ENCODE results near the gene DUOX2. TPM values are rescaled to one million over a fixed set of nuclear protein-coding genes. Genes with fewer than 3 reads are reported as not detected.
"Not testable (repeated sequence)": the region's sequence is repeated elsewhere in the genome, so short reads cannot be mapped to it uniquely, and the experiment has no call there.

The DUOX2 gene
- total RNA-seq, 2 donors from 2014 or later: 0.11 to 0.13 TPM

DNA sequence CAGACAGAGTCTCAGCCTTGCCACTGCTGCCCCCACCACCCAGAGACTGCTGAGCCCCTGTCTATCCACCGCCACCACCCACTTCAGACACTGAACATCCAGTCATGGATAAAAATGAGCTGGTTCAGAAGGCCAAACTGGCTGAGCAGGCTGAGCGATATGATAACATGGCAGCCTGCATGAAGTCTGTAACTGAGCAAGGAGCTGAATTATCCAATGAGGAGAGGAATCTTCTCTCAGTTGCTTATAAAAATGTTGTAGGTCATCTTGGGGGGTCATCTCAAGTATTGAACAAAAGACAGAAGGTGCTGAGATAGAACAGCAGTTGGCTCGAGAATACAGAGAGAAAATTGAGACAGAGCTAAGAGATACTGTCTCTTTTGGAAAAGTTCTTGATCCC lies 61.3 kb downstream of the DUOX2 start:
- H3K36me3 Mint-ChIP-seq (ENCODE audit: low read depth): peaks cover 66% of the 10 kb centered on the region
- Histone ChIP-seq H3K9me3 (ENCODE audit: control insufficient read depth, low read length) (peaks cover 58% of the 10 kb centered on the region), H3K36me3 (ENCODE audit: control insufficient read depth, insufficient read depth, low read length) (peaks cover 50% of the 10 kb centered on the region)
- H3K27ac Mint-ChIP-seq; H3K4me1 Mint-ChIP-seq; H3K4me1 ChIP-seq (ENCODE audit: control insufficient read depth, insufficient read depth, low read length); H3K4me3 Mint-ChIP-seq; H3K27ac ChIP-seq (ENCODE audit: low read depth, low read length); H3K27me3 ChIP-seq (ENCODE audit: control insufficient read depth, insufficient read depth, low read length, poor library complexity, severe bottlenecking); H3K27me3 Mint-ChIP-seq (ENCODE audit: insufficient read depth); H3K9ac ChIP-seq (ENCODE audit: extremely low read depth, low read length, poor library complexity, severe bottlenecking); H3K4me3 ChIP-seq (ENCODE audit: low read length); DNase-seq: not testable (repeated sequence)
- 88 to 91% methylated on average over 2 to 3 of the region's 3 CpGs for WGBS, 2 experiments (ENCODE audit: insufficient coverage in 1 of 2, insufficient read length in 1 of 2)
- H3K9me3 Mint-ChIP-seq: peaks cover 55% of the 10 kb centered on the region

DNA sequence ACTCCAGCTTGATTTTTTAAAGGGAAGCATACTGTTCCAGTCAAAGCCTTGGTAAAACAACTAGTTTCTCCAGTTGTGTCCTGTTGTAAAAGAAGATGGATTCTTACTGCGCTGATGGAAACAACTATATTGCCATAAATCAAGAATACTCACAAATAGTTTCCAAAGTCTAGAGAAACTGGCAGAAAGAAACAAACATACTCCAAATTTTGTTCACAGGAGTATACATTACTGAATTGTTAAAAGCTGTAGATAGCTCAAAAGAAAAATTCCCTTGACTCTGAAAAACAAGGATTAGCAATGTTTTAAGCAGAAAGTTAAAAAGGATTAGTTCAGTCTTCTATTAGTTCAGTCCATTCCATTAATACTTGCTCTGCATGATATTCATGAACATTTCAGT lies 63.4 kb downstream of the DUOX2 start:
- H3K36me3 Mint-ChIP-seq (ENCODE audit: low read depth): peaks cover 70% of the 10 kb centered on the region
- H3K27me3 Mint-ChIP-seq (ENCODE audit: insufficient read depth): no peaks in the 10 kb centered on the region
- Histone ChIP-seq H3K9ac (ENCODE audit: extremely low read depth, low read length, poor library complexity, severe bottlenecking) (no peak overlapping the region), H3K27me3 (ENCODE audit: control insufficient read depth, insufficient read depth, low read length, poor library complexity, severe bottlenecking) (no peaks in the 10 kb centered on the region), H3K4me3 (ENCODE audit: low read length) (no peak overlapping the region), H3K36me3 (ENCODE audit: control insufficient read depth, insufficient read depth, low read length) (peaks cover 57% of the 10 kb centered on the region), H3K9me3 (ENCODE audit: control insufficient read depth, low read length) (peaks cover 59% of the 10 kb centered on the region), H3K27ac (ENCODE audit: low read depth, low read length) (no peak overlapping the region), H3K4me1 (ENCODE audit: control insufficient read depth, insufficient read depth, low read length) (no peaks in the 10 kb centered on the region)
- WGBS, 2 experiments (ENCODE audit: insufficient coverage in 1 of 2, insufficient read length in 1 of 2): 80 to 100% methylated on average over 1 of the region's 1 CpG
- H3K9me3 Mint-ChIP-seq: peaks cover 56% of the 10 kb centered on the region
- no peak overlapping the region for H3K27ac Mint-ChIP-seq
- no peaks in the 10 kb centered on the region for H3K4me1 Mint-ChIP-seq
- no peak for DNase-seq
- TF ChIP-seq, protein P1, sequence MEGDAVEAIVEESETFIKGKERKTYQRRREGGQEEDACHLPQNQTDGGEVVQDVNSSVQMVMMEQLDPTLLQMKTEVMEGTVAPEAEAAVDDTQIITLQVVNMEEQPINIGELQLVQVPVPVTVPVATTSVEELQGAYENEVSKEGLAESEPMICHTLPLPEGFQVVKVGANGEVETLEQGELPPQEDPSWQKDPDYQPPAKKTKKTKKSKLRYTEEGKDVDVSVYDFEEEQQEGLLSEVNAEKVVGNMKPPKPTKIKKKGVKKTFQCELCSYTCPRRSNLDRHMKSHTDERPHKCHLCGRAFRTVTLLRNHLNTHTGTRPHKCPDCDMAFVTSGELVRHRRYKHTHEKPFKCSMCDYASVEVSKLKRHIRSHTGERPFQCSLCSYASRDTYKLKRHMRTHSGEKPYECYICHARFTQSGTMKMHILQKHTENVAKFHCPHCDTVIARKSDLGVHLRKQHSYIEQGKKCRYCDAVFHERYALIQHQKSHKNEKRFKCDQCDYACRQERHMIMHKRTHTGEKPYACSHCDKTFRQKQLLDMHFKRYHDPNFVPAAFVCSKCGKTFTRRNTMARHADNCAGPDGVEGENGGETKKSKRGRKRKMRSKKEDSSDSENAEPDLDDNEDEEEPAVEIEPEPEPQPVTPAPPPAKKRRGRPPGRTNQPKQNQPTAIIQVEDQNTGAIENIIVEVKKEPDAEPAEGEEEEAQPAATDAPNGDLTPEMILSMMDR (conservative IDR thresholded peaks at IDR 0.05): no peak
- no peak overlapping the region for H3K4me3 Mint-ChIP-seq

DNA sequence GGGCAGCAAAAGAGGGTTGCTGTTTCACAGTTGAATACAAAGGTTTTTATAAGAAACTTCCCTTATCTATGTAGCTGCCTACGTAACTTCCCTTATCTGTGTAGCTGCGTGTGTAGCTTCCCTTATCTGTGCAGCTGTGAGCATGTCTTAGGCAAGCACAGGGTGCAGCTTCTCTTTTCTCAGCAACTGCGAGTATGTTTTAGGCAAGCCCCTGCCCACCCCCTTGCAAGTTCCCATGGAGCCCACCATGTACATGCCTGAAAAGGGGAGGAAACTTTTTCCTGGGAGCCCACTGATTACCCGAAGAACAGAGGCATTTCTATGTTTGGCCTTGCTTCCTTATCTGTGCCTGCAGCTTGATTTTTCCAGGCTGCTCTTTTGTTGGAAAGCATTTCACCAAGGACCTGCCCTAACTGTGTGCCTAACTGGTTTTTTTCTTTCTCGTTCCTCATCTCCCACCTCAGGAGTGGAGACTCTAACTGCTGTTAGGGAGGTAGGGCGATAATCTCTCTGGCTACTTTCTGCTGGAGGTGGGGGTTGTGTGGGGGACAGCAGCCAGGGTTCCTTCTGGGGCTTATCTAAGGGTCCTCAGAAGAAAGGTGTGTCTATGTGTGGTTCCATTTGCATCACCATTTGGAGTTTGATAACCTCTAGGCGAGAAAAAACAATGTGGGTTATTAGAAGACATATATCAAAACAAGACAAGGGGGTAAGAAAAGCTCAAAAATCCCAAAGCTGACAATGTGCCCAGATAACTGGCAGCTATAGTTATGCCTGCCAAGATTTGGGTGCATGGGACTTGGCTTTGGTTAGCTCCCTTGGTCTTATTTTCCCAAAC lies 65.0 kb downstream of the DUOX2 start:
- Histone ChIP-seq H3K27me3 (ENCODE audit: control insufficient read depth, insufficient read depth, low read length, poor library complexity, severe bottlenecking) (no peaks in the 10 kb centered on the region), H3K9me3 (ENCODE audit: control insufficient read depth, low read length) (peaks cover 59% of the 10 kb centered on the region), H3K4me1 (ENCODE audit: control insufficient read depth, insufficient read depth, low read length) (no peaks in the 10 kb centered on the region), H3K27ac (ENCODE audit: low read depth, low read length) (no peak overlapping the region), H3K9ac (ENCODE audit: extremely low read depth, low read length, poor library complexity, severe bottlenecking) (no peak overlapping the region), H3K4me3 (ENCODE audit: low read length) (peak overlapping the region; percentile 4), H3K36me3 (ENCODE audit: control insufficient read depth, insufficient read depth, low read length) (peaks cover 57% of the 10 kb centered on the region)
- TF ChIP-seq, protein P1 (conservative IDR thresholded peaks at IDR 0.05): no peak
- H3K36me3 Mint-ChIP-seq (ENCODE audit: low read depth): peaks cover 74% of the 10 kb centered on the region
- H3K4me3 Mint-ChIP-seq: no peak overlapping the region
- no peaks in the 10 kb centered on the region for H3K27me3 Mint-ChIP-seq (ENCODE audit: insufficient read depth)
- H3K27ac Mint-ChIP-seq: peak overlapping the region; percentile 64
- WGBS, 2 experiments (ENCODE audit: insufficient coverage in 1 of 2, insufficient read length in 1 of 2): 90 to 97% methylated on average over 4 to 7 of the region's 7 CpGs
- peak; percentile 55 for DNase-seq
- H3K4me1 Mint-ChIP-seq: no peaks in the 10 kb centered on the region
- H3K9me3 Mint-ChIP-seq: peaks cover 52% of the 10 kb centered on the region

DNA sequence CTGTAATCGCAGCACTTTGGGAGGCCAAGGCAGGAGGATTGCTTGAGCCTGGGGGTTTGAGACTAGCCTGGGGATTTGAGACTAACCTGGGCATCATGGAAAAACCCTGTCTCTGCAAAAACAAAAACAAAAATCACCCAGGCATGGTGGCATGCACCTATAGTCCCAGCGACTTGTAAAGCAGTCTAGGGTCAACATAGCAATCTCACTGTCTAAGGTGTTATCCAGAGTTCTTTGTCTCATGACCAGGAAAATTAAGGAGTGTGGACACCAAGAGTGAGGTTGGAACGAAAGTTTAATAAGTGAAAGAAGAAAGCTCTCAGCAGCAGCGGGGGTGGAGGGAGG lies 65.6 kb downstream of the DUOX2 start:
- not testable (repeated sequence) for H3K9ac ChIP-seq (ENCODE audit: extremely low read depth, low read length, poor library complexity, severe bottlenecking); H3K4me1 ChIP-seq (ENCODE audit: control insufficient read depth, insufficient read depth, low read length); DNase-seq; H3K27me3 Mint-ChIP-seq (ENCODE audit: insufficient read depth); H3K27ac ChIP-seq (ENCODE audit: low read depth, low read length); H3K4me3 Mint-ChIP-seq; H3K27me3 ChIP-seq (ENCODE audit: control insufficient read depth, insufficient read depth, low read length, poor library complexity, severe bottlenecking); H3K4me1 Mint-ChIP-seq
- Histone ChIP-seq H3K4me3 (ENCODE audit: low read length) (peak overlapping the region; percentile 4), H3K9me3 (ENCODE audit: control insufficient read depth, low read length) (peaks cover 59% of the 10 kb centered on the region), H3K36me3 (ENCODE audit: control insufficient read depth, insufficient read depth, low read length) (peaks cover 57% of the 10 kb centered on the region)
- Mint-ChIP-seq H3K9me3 (peaks cover 52% of the 10 kb centered on the region), H3K36me3 (ENCODE audit: low read depth) (peaks cover 74% of the 10 kb centered on the region), H3K27ac (peak overlapping the region; percentile 64)
- whole genome bisulfite sequencing, 2 experiments (ENCODE audit: insufficient coverage in 1 of 2, insufficient read length in 1 of 2): 85 to 93% methylated on average over 2 to 4 of the region's 4 CpGs

DNA sequence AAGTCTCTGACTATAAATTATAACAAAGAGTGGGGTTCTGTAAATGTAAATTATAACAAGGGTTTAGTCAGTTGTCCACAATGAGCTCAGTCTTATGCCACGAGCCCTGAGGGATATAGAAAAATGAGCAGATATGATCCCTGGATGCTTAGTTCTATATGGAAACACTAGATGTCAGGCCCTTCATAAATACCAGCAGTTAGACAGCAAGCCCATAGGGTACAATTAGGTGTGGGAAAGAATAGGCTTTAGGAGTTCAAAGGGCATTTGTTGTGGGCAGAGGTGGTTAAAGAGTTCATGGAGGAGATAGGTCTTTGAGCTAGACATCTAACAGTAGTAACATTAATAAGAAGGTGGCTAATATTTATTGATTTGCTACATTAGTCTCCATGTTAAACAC lies 69.7 kb downstream of the DUOX2 start:
- no CpG with 5 or more reads among the region's 1 CpG for WGBS, 2 experiments (ENCODE audit: insufficient coverage in 1 of 2, insufficient read length in 1 of 2)
- Mint-ChIP-seq H3K9me3 (peaks cover 15% of the 10 kb centered on the region), H3K36me3 (ENCODE audit: low read depth) (peaks cover 34% of the 10 kb centered on the region)
- H3K27ac ChIP-seq (ENCODE audit: low read depth, low read length); H3K27ac Mint-ChIP-seq; H3K4me1 Mint-ChIP-seq; H3K4me3 ChIP-seq (ENCODE audit: low read length); DNase-seq; H3K4me1 ChIP-seq (ENCODE audit: control insufficient read depth, insufficient read depth, low read length); H3K4me3 Mint-ChIP-seq; H3K9ac ChIP-seq (ENCODE audit: extremely low read depth, low read length, poor library complexity, severe bottlenecking); H3K27me3 Mint-ChIP-seq (ENCODE audit: insufficient read depth); H3K27me3 ChIP-seq (ENCODE audit: control insufficient read depth, insufficient read depth, low read length, poor library complexity, severe bottlenecking): not testable (repeated sequence)
- H3K9me3 ChIP-seq (ENCODE audit: control insufficient read depth, low read length): peaks cover 18% of the 10 kb centered on the region
- peaks cover 17% of the 10 kb centered on the region for H3K36me3 ChIP-seq (ENCODE audit: control insufficient read depth, insufficient read depth, low read length)

DNA sequence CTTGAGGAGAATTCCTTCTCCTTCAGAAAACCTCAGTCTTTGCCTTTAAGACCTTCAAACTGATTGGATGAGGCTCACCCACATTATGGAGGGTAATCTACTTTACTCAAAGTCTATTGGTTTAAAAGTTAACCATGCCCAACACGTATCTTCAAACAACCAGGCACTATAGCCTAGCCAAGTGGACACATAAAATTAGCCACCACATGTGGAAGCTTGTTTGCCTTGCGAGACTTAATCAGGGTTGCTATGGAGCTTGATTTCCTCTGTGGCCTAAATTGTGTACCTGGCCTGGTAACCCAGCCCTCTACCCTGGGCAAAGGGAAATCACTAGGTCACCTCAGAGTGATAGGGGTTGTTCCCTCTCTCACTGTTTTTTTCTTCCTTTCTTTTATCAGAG lies 71.1 kb downstream of the DUOX2 start:
- not testable (repeated sequence) for H3K36me3 ChIP-seq (ENCODE audit: control insufficient read depth, insufficient read depth, low read length); H3K4me1 Mint-ChIP-seq; H3K9me3 ChIP-seq (ENCODE audit: control insufficient read depth, low read length); H3K9ac ChIP-seq (ENCODE audit: extremely low read depth, low read length, poor library complexity, severe bottlenecking); H3K4me3 ChIP-seq (ENCODE audit: low read length); H3K9me3 Mint-ChIP-seq; DNase-seq; H3K27ac Mint-ChIP-seq; H3K27ac ChIP-seq (ENCODE audit: low read depth, low read length); H3K27me3 ChIP-seq (ENCODE audit: control insufficient read depth, insufficient read depth, low read length, poor library complexity, severe bottlenecking); H3K4me1 ChIP-seq (ENCODE audit: control insufficient read depth, insufficient read depth, low read length); H3K4me3 Mint-ChIP-seq; H3K27me3 Mint-ChIP-seq (ENCODE audit: insufficient read depth)
- H3K36me3 Mint-ChIP-seq (ENCODE audit: low read depth): peaks cover 20% of the 10 kb centered on the region
- no CpG with 5 or more reads among the region's 2 CpGs for WGBS, 2 experiments (ENCODE audit: insufficient coverage in 1 of 2, insufficient read length in 1 of 2)
